Panc1 (cell line): ENCODE results near the gene GLRA3.

ENCODE experiments used
- POLR2AphosphoS5 ChIP-seq: IDR thresholded peaks from 2 replicates; pipeline ENCODE4 v1.6.1; 2012; ENCODE audit warnings: mild to moderate bottlenecking, low read depth, low read length, moderate library complexity
- SIN3A ChIP-seq: IDR thresholded peaks from 2 replicates; pipeline ENCODE4 v1.6.1; 2012; ENCODE audit warnings: low read depth, mild to moderate bottlenecking, low read length, moderate library complexity, borderline replicate concordance; ENCODE audit not compliant: insufficient read depth
- TF ChIP-seq, protein P1 (sequence below): fragments of 450-650 bp; IDR thresholded peaks from 2 replicates; pipeline ENCODE4 v1.5.1; 2017; ENCODE audit warnings: mild to moderate bottlenecking
- TF ChIP-seq, protein P2 (sequence below), 2 experiments: IDR thresholded peaks; 2 replicates each; pipeline ENCODE4 v1.6.1; 2011 to 2012; ENCODE audit warnings: low read depth in 2 of 2, control low read depth in 1 of 2, low read length in 1 of 2, mild to moderate bottlenecking in 1 of 2, moderate library complexity in 1 of 2; ENCODE audit not compliant: insufficient read depth in 1 of 2

DNA sequence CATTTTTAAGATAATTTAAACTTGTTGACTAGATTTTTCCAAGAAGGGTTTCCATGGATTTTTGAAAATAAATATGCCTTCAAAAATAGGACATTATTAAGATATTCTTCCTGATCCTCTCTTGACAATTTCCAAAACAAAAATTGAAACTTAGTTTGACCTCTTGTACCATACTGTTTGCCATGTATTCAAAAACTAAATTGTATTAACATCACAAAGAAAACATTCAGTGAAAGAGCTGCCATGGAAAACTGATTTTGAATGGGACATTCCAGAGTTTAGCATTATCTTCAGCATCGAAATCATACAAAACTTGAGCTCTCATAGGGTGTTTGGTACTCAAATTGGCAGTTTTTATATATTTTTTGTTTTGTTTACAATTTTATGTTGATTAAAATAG is 238.7 kb downstream of the GLRA3 start:
- TF ChIP-seq, protein P1, sequence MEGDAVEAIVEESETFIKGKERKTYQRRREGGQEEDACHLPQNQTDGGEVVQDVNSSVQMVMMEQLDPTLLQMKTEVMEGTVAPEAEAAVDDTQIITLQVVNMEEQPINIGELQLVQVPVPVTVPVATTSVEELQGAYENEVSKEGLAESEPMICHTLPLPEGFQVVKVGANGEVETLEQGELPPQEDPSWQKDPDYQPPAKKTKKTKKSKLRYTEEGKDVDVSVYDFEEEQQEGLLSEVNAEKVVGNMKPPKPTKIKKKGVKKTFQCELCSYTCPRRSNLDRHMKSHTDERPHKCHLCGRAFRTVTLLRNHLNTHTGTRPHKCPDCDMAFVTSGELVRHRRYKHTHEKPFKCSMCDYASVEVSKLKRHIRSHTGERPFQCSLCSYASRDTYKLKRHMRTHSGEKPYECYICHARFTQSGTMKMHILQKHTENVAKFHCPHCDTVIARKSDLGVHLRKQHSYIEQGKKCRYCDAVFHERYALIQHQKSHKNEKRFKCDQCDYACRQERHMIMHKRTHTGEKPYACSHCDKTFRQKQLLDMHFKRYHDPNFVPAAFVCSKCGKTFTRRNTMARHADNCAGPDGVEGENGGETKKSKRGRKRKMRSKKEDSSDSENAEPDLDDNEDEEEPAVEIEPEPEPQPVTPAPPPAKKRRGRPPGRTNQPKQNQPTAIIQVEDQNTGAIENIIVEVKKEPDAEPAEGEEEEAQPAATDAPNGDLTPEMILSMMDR = no peak
- TF ChIP-seq POLR2AphosphoS5 (no peak), SIN3A (no peak)
- TF ChIP-seq, protein P2, sequence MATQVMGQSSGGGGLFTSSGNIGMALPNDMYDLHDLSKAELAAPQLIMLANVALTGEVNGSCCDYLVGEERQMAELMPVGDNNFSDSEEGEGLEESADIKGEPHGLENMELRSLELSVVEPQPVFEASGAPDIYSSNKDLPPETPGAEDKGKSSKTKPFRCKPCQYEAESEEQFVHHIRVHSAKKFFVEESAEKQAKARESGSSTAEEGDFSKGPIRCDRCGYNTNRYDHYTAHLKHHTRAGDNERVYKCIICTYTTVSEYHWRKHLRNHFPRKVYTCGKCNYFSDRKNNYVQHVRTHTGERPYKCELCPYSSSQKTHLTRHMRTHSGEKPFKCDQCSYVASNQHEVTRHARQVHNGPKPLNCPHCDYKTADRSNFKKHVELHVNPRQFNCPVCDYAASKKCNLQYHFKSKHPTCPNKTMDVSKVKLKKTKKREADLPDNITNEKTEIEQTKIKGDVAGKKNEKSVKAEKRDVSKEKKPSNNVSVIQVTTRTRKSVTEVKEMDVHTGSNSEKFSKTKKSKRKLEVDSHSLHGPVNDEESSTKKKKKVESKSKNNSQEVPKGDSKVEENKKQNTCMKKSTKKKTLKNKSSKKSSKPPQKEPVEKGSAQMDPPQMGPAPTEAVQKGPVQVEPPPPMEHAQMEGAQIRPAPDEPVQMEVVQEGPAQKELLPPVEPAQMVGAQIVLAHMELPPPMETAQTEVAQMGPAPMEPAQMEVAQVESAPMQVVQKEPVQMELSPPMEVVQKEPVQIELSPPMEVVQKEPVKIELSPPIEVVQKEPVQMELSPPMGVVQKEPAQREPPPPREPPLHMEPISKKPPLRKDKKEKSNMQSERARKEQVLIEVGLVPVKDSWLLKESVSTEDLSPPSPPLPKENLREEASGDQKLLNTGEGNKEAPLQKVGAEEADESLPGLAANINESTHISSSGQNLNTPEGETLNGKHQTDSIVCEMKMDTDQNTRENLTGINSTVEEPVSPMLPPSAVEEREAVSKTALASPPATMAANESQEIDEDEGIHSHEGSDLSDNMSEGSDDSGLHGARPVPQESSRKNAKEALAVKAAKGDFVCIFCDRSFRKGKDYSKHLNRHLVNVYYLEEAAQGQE (IDR thresholded peaks at IDR 0.05; ENCODE audit: insufficient read depth in 1 of 2, low read depth in 2 of 2, low read length in 1 of 2) = no peak
